Lung microvascular endothelial cell (primary cell): ENCODE results near the gene LENG8. TPM values are rescaled to one million over a fixed set of nuclear protein-coding genes. Genes with fewer than 3 reads are reported as not detected.

Experiments used
- DNase-seq, 2 donors: peaks; one replicate each; pipeline versions ENCODE4 v3.0.0 to v3.0.0-alpha.2; 2010; ENCODE audit warnings: low read depth in 2 of 2
- total RNA-seq: library from RNA; depleted of rRNA; stranded (reverse); fragments of >200 nt; gene quantifications from 2 replicates; pipeline ENCODE4 v1.2.1, GENCODE V29; 2014

LENG8 gene
- total RNA-seq, result 12.6 and 21.8 TPM in 2 replicates

- DNase-seq, result peak; percentile 99 to 100
Measured at GRCh38 chr19:54448774-54449700, at the start of gene LENG8. Gene LENG8, plus strand, starts transcription at chr19:54449199. Its CDS starts 2,146 bp downstream, at chr19:54451345.

- no peak for DNase-seq
Measured at GRCh38 chr19:54400913-54401312, 48.1 kb upstream of the LENG8 start.

- no peak for DNase-seq
Measured at GRCh38 chr19:54403054-54403453, 45.9 kb upstream of the LENG8 start.

GRCh38 chr19:54405628-54406027 lies 43.4 kb upstream of the LENG8 start:
- no peak for DNase-seq

- DNase-seq, result no peak
Measured at GRCh38 chr19:54407780-54408179, 41.2 kb upstream of the LENG8 start.

GRCh38 chr19:54408456-54409026 lies 40.5 kb upstream of the LENG8 start:
- no peak for DNase-seq

GRCh38 chr19:54411033-54411432 lies 38.0 kb upstream of the LENG8 start:
- no peak for DNase-seq

- no peak for DNase-seq
Measured at GRCh38 chr19:54412877-54413276, 36.1 kb upstream of the LENG8 start.

GRCh38 chr19:54414156-54414555 lies 34.8 kb upstream of the LENG8 start:
- no peak for DNase-seq

GRCh38 chr19:54415208-54415900 lies 33.6 kb upstream of the LENG8 start, which contains the start of gene TTYH1:
Gene TTYH1, plus strand, starts transcription at chr19:54415464. Its CDS starts 89 bp downstream, at chr19:54415553.
- no peak for DNase-seq

GRCh38 chr19:54415901-54416673 lies 32.9 kb upstream of the LENG8 start:
- no peak for DNase-seq

GRCh38 chr19:54416695-54417491 lies 32.1 kb upstream of the LENG8 start:
- no peak for DNase-seq

- DNase-seq, result peak in 1 of 2 donors; percentile 49
Measured at GRCh38 chr19:54418030-54418929, 30.7 kb upstream of the LENG8 start.

GRCh38 chr19:54418930-54419800 lies 29.8 kb upstream of the LENG8 start:
- no peak for DNase-seq

GRCh38 chr19:54420068-54420382 lies 29.0 kb upstream of the LENG8 start:
- DNase-seq, result no peak

GRCh38 chr19:54420383-54421168 lies 28.4 kb upstream of the LENG8 start:
- peak in 1 of 2 donors; percentile 30 for DNase-seq

GRCh38 chr19:54421169-54421516 lies 27.9 kb upstream of the LENG8 start:
- no peak for DNase-seq

GRCh38 chr19:54421521-54421920 lies 27.5 kb upstream of the LENG8 start:
- no peak for DNase-seq
